IPS-18a (cell line): ENCODE measurements around the gene CLIC4.
"Not testable (repeated sequence)": the region's sequence is repeated elsewhere in the genome, so short reads cannot be mapped to it uniquely, and the experiment has no call there.

ENCODE experiments used
- H3K27ac ChIP-seq: one replicate; pipeline ENCODE4 v1.5.1; 2013; ENCODE audit warnings: low read length
- H3K27me3 ChIP-seq: one replicate; pipeline ENCODE4 v1.6.1; 2013; ENCODE audit warnings: mild to moderate bottlenecking, low read length; ENCODE audit not compliant: control insufficient read depth, insufficient read depth
- H3K36me3 ChIP-seq: one replicate; pipeline ENCODE4 v1.6.1; 2013; ENCODE audit warnings: low read depth, low read length; ENCODE audit not compliant: control insufficient read depth
- H3K4me1 ChIP-seq: one replicate; pipeline ENCODE4 v1.6.1; 2013; ENCODE audit warnings: low read depth, low read length; ENCODE audit not compliant: control insufficient read depth
- H3K4me3 ChIP-seq: one replicate; pipeline ENCODE4 v1.5.1; 2013; ENCODE audit warnings: low read length
- H3K9ac ChIP-seq: one replicate; pipeline ENCODE4 v1.6.1; 2013; ENCODE audit warnings: mild to moderate bottlenecking, low read length, moderate library complexity
- H3K9me3 ChIP-seq: one replicate; pipeline ENCODE4 v1.6.1; 2013; ENCODE audit warnings: low read depth, low read length; ENCODE audit not compliant: control insufficient read depth

The CLIC4 gene

DNA sequence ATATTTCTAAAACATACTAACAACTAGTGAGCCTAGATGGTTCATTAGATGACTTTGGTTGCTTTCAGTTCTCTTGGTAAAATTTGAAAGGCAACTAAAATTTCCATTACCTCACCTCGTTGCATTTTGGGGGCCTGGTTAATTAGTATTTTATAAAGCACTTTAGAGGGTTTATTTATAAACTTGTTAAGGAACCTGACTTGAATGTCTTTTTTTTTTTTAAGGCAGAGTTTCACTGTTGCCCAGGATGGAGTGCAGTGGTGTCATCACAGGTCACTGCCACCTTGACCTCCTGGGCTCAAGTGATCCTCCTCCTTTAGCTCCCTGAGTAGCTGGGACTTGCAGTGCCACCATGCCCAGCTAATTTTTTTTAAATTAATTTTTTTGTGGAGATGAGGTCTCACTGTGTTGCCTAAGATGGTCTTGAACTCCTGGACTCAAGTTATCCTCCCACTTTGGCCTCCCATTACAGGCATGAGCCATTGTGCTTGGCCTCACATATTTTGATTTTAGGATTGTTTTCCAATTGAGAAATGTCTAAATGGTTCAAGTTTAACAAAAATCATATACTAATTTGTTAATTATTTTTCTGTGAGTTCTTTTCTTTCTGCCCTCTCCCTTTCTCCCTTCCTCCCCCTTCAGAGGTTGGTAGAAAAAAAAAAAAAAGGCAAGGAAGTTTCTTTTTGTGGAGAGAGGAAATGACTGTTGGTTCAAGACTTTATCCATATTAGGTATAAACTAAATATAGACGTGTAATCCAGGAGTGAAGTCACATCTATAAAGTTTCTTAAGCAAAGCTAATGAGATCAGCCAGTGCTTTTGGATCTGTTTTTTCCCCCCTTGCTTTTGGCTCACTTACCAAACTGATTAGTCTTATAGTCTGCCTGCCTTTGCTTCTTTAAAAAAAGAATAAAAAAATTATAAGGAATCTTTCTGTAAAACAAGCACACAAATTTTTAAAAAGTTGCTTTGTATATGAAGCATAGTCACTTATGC is 24.7 kb downstream of the CLIC4 start:
- no peaks in the 10 kb centered on the region for H3K9me3 ChIP-seq
- no peak overlapping the region for H3K27ac ChIP-seq
- no peaks in the 10 kb centered on the region for H3K27me3 ChIP-seq
- H3K9ac ChIP-seq: no peak overlapping the region
- H3K36me3 ChIP-seq: no peaks in the 10 kb centered on the region
- no peak overlapping the region for H3K4me3 ChIP-seq
- no peaks in the 10 kb centered on the region for H3K4me1 ChIP-seq

DNA sequence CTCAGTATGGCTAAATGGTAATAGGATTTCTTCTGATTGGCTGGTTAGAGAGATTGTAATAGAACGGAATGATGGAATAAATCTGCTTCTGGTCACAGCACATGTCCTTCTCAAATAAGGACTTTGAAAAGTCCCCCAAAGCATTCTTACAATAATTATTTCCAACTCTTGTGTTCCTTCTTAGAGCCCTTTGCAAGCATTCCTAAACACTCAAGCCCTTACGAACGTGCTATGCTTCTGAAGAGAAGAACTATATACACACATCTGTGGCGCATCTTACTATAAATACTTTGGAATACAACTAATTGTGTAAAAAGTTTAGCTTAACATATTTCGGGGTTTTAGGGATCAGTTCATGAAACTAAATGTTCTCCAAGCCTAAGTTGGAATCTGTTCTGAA is 25.6 kb downstream of the CLIC4 start:
- Histone ChIP-seq H3K9me3 (no peaks in the 10 kb centered on the region), H3K27ac (no peak overlapping the region), H3K9ac (no peak overlapping the region), H3K27me3 (no peaks in the 10 kb centered on the region), H3K4me1 (no peaks in the 10 kb centered on the region), H3K36me3 (no peaks in the 10 kb centered on the region), H3K4me3 (no peak overlapping the region)

DNA sequence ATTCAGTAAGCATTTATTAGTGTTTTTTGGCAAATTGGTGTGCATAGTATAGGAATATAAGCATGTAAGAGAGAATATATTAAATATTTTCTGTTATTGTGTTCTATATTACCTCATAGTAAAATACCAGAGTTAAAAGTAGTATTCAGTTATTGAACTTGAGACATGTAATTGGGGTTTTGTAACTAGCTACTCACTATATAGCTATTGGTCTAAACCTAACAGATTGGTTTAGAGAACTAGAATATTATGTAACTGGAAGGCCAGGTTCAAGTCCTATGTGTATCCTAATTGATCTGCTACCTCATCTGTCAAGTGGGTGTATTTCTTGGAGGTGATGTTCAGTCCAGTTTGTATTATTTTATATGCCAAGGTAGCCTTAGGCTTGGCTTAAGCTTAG is 26.3 kb downstream of the CLIC4 start:
- Histone ChIP-seq H3K27ac (no peak overlapping the region), H3K36me3 (no peaks in the 10 kb centered on the region)

DNA sequence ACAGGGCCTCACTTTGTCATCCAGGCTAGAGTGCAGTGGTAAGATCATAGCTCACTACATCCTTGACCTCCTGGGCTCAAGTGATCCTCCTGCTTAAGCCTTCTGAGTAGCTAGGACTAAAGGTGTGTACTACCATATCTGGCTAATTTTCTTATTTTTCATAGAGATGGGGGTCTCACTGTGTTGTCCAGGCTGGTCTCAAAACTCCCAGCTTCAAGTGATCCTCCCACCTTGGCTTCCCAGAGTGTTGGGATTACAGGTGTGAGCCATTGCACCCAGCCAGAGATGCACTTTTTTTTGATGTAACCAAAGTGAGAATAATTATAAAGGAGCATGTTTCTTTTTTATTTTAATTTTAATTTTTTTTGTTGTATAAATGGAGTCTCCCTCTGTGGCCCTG is 28.4 kb downstream of the CLIC4 start:
- Histone ChIP-seq H3K4me3 (no peak overlapping the region), H3K9me3 (no peaks in the 10 kb centered on the region), H3K27ac (no peak overlapping the region), H3K27me3 (no peaks in the 10 kb centered on the region), H3K9ac (no peak overlapping the region), H3K36me3 (no peaks in the 10 kb centered on the region), H3K4me1 (no peaks in the 10 kb centered on the region)

More for the DNA sequence above, 26.3 kb downstream of the CLIC4 start:
- Histone ChIP-seq H3K4me3 (no peak overlapping the region), H3K27me3 (no peaks in the 10 kb centered on the region), H3K9me3 (no peaks in the 10 kb centered on the region), H3K9ac (no peak overlapping the region), H3K4me1 (no peaks in the 10 kb centered on the region)

DNA sequence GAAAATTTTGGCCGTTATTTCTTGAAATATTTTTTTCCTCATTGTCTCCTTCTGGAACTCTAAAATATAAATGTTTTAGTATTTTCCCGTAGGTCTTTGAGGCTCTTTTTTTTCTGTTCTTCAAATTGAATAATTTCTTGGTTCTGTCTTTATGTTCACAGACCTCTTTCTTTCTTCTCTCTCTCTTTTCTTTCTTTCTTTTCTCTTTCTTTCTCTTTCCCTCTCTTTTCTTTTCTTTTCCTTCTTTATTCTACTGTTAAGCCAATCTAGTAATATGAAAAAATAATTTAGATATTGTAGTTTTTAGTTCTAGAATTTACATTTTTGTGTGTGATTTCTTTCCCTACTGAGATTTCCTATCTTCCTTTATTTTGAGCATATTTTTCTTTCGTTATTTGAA is 30.1 kb downstream of the CLIC4 start:
- Histone ChIP-seq H3K36me3 (no peaks in the 10 kb centered on the region), H3K27ac (no peak overlapping the region), H3K9ac (no peak overlapping the region), H3K4me3 (no peak overlapping the region), H3K9me3 (no peaks in the 10 kb centered on the region), H3K4me1 (no peaks in the 10 kb centered on the region), H3K27me3 (no peaks in the 10 kb centered on the region)

DNA sequence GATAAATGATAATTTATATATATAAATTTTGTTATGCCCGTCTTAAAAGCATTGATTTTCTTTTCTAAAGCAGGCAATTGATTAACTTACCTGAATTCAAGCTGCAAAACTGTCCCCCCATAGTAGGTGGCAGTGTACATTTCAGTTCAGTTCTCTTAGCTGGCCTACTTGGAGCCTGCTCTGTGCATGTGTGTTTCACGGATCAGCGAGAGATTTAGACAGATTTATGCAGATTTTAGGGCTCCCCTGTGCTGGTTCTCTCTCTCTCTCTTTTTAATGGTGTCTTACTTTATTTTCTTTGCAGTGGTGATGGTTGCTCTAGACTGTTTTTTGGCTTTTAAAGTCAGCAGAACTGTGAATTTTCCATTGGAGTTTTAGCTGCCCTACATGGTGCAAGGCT is 30.7 kb downstream of the CLIC4 start:
- H3K9me3 ChIP-seq: no peaks in the 10 kb centered on the region
- H3K27me3 ChIP-seq: no peaks in the 10 kb centered on the region
- H3K9ac ChIP-seq: no peak overlapping the region
- no peaks in the 10 kb centered on the region for H3K4me1 ChIP-seq
- H3K27ac ChIP-seq: no peak overlapping the region
- H3K4me3 ChIP-seq: no peak overlapping the region
- no peaks in the 10 kb centered on the region for H3K36me3 ChIP-seq

DNA sequence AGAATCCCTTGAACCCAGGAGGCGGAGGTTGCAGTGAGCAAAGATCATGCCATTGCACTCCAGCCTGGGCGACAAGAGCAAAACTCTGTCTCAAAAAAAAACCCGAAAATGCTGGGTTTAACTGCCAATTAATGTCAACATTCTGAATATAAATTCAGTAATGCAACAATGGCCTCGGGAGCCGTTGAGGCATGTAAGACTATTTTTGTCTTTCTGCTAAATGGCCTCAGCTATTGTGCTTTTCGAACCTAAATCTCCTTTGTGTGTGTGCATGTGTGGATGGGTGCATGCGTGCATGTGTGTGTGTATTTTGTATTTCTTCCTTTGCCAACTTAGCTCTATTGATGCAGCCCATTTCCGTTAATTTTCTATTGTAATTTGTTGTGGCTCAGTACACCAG is 31.6 kb downstream of the CLIC4 start:
- Histone ChIP-seq H3K9me3 (no peaks in the 10 kb centered on the region), H3K27me3 (no peaks in the 10 kb centered on the region), H3K27ac (no peak overlapping the region), H3K4me3 (no peak overlapping the region), H3K36me3 (no peaks in the 10 kb centered on the region), H3K9ac (no peak overlapping the region), H3K4me1 (no peaks in the 10 kb centered on the region)

DNA sequence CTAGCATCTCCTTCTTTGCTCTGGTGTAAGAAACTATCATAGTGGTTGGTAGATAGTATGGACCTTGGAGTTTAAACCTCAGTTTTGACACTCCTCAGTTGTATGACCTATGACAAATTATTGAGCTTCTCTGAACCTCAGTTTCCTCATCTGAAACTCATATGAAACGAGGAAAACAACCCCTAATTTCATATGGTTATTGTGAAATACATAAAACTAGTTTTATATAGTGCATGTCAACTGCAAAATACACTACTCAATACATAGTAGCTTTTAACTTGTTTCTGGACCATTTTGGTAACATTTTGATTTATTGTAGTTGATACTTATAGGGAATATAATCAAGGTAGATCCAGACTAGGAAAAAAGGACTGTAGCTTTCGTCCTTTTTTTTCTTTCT is 32.9 kb downstream of the CLIC4 start:
- Histone ChIP-seq H3K27me3 (no peaks in the 10 kb centered on the region), H3K4me1 (no peaks in the 10 kb centered on the region)

DNA sequence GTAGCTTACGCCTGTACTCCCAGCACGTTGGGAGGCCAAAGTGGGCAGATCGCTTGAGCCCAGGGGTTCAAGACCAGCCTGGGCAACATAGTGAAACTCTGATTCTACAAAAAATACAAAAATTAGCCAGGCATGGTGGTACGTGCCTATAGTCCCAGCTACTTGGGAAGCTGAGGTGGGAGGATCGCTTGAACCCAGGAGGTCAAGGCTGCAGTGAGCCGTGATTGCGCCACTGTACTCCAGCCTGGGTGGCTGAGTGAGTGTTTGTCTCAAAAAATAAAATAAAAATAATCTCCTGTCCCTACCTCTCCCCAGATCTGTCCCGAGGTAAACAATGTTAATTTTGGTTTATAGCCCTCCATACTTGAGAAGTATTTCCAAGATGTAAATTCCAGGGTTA is 34.0 kb downstream of the CLIC4 start:
- not testable (repeated sequence) for H3K4me3 ChIP-seq, H3K36me3 ChIP-seq, H3K4me1 ChIP-seq, H3K9ac ChIP-seq, H3K27me3 ChIP-seq, H3K9me3 ChIP-seq, H3K27ac ChIP-seq

More for the DNA sequence above, 32.9 kb downstream of the CLIC4 start:
- no peak overlapping the region for H3K4me3 ChIP-seq
- no peaks in the 10 kb centered on the region for H3K36me3 ChIP-seq
- no peak overlapping the region for H3K27ac ChIP-seq
- no peak overlapping the region for H3K9ac ChIP-seq
- H3K9me3 ChIP-seq: no peaks in the 10 kb centered on the region

DNA sequence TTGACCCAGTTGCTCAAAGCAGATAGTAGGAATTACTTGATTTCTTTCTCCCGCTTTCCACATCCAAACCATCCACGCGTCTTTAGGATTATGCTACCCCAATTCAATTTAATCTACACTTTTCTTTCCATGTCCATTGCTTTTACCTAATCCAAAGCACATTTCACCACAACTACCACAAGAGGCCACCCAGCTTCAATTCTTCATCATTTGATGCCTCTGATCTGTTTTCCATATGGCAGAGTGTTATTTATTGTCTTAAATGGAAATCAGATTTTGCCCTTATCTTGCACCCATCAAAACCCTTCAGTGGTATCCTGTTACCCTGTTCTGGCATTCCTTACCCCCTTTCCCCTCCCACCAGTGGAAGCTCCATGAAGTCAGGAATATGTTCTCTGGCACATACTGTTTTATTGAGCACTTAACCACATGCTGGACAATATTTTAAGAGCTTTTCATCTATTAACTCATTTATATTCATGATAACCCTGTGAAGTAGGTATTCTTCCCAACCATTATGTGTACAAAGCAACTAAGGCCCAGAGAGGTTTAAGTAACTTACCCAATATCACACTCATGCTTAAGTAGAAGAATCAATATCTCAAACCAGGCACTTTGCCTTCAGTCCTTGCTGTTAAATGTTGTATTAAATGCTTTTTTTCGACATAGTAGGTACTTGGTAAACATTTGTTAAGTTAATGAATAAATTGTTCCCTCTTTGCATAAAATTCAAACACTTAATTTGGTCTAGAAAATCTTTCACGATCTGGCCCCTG is 34.6 kb downstream of the CLIC4 start:
- Histone ChIP-seq H3K36me3 (no peaks in the 10 kb centered on the region), H3K9ac (no peak overlapping the region), H3K4me1 (no peaks in the 10 kb centered on the region), H3K27ac (no peak overlapping the region), H3K9me3 (no peaks in the 10 kb centered on the region), H3K4me3 (no peak overlapping the region), H3K27me3 (no peaks in the 10 kb centered on the region)

DNA sequence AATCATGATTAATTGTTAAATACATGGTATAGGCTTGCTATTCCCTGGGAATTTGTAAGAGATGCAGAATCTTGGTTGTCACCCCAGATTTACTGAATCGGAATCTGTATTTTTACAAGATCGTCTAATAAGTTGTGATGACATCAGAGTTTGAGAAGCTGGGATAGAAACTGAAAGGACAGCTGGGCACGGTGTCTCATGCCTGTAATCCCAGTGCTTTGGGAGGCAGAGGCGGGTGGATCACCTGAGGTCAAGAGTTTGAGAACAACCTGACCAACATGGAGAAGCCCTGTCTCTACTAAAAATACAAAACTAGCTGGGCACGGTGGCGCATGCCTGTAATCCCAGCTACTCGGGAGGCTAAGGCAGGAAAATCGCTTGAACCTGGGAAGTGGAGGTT is 35.4 kb downstream of the CLIC4 start:
- H3K4me3 ChIP-seq, H3K9ac ChIP-seq, H3K9me3 ChIP-seq, H3K4me1 ChIP-seq, H3K27me3 ChIP-seq, H3K27ac ChIP-seq, H3K36me3 ChIP-seq: not testable (repeated sequence)
